Stimulated activated CD8-positive, alpha-beta memory T cell treated with anti-CD3 and anti-CD28 coated beads, Interleukin-2, amount 100 ng/mL, for 1 hour (primary cell): ENCODE measurements around the gene SFXN4.
"Not testable (repeated sequence)": the region's sequence is repeated elsewhere in the genome, so short reads cannot be mapped to it uniquely, and the experiment has no call there.

Experiments
- DNase-seq, 2 donors: peaks; one replicate each; pipeline ENCODE4 v3.0.0-alpha.2; 2020; ENCODE audit warnings: low read depth in 2 of 2

SFXN4 gene

DNA sequence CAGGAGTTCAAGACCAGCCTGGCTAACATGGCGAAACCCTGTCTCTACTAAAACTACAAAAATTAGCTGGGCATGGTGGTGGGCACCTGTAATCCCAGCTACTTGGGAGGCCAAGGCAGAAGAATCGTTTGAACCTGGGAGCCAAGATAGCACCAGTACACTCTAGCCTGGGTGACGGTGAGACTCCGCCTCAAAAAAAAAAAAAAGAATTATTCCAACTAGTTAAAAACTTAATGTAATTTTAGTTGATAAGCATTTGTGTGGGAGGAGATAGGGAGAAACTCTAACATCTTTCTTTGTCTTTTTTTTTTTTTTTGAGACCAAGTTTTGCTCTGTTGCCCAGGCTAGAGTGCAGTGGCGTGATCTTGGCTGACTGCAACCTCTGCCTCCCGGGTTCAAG, 58.4 kb downstream of the SFXN4 start:
- not testable (repeated sequence) for DNase-seq

DNA sequence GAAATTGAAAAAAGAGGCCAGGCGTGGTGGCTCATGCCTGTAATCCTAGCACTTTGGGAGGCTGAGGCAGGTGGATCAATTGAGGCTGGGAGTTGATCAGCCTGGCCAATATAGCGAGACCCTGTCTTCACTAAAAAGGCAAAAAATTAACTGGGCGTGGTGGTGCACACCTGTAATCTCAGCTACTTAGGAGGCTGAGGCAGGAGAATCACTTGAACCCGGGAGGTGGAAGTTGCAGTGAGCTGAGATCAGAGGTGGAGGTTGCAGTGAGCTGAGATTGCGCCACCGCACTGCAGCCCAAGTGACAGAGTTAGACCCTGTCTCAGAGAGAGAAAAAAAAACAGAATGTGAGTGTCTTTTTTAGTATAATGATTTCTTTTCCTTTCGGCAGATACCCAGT, 59.6 kb downstream of the SFXN4 start:
- not testable (repeated sequence) for DNase-seq

DNA sequence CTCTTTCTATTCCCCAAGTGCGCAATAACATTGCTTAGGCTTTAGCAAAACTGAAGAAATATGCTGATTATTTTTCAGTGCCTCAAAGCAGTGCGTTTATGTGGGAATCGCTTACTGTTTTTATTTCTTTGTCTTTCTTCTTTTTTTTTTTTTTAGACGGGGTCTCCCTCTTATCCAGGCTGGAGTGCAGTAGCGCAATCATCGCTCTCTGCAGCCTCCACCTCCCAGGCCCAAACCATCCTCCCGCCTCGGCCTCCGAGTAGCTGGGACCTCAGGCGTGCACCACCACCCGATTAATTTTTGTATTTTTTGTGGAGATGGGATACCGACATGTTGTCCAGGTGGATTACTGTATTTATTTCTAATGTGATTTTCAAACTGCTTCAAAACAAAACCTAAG, 60.4 kb downstream of the SFXN4 start:
- no peak for DNase-seq

DNA sequence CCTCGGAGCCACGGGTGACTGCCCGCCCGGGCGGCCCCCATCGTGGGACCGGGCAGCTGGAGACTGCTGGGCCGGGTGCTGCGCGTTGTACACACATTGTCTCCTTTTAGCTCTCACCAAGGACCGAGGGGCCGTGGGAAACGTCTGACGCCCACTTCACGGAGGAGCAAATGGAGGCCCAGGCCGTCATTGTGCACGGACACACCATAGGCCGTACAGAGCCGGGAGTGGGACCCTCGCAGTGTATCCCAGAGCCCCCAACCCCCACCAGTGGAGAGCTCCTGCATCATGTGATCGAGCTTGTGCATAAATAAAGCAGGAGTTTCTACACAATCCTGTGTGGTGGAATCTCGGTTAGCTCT, 60.9 kb downstream of the SFXN4 start:
- DNase-seq, result no peak

- peak; percentile 45 to 73 for DNase-seq
Measured at GRCh38 chr10:119103903-119104653, 61.4 kb downstream of the SFXN4 start, which contains the start of gene DENND10. Gene DENND10 (plus strand): TSS chr10:119104113. CDS start chr10:119104143, 30 bp downstream.

DNA sequence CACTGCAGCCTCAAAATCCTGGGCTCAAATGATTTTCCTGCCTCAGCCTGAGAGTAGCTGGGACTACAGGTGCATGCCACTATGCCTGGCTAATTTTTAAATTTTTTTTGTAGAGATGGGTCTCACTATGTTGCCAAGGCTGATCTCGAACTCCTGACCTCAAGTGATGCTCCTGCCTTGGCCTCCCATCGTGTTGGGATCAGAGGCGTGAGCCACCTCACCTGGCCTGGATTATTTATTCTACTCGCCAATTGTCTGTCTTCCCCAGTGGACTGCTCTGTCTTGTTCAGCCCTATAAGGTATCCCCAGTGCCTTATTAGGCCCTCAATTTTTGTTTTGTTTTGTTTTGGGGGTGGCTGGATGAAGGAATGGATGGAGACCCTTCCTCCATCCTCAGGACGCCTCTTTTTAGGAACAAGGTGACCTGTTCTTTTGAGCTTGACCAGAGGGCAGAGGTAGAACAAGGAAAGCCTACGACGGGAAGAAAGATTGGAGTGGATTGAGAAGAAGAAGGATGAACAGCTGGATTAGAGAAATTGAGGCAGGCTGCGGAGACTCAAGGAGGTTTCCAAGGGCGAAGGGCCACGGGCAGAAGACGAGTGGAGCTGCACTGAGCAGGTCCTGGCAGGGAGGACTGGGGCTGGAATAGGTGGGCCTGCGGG, 62.1 kb downstream of the SFXN4 start:
- DNase-seq, result no peak

GRCh38 chr10:119101366-119102098, 64.0 kb downstream of the SFXN4 start:
- no peak for DNase-seq

DNA sequence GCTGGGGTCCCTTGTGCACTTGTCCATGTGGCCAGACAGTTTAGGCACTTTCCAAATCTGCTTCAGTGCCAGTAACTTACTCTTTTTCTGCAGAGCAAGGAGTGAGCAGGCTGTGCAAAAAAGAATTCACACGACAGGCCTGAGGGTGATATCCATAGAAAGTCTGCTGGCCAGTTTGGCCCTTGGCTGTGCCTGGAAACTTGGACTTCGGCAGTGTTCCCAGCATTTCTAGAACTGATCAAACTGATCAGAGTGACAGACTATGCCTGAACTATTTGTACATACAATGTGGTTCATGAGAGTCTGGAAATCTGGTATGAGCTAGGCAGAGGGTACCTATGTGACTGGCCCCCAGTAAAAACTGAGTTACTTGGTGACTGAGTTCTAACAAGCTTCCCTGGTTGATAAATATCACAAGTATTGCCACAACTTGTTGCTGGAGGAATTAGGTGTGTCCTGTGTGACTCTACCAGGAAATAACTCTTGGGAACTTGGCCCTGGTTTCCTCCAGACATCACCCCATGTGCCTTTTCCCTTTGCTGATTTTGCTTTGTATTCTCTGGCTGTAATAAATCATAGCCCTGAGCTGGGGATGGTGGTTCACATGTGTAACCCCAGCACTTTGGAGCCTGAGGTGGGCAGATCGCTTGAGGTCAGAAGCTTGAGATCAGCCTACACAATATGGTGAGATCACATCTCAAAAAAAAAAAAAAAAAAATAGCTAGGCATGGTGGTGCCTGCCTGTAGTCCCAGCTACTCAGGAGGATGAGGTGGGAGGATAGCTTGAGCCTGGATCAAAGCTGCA, 64.9 kb downstream of the SFXN4 start:
- DNase-seq, result no peak

GRCh38 chr10:119098576-119098975, 66.9 kb downstream of the SFXN4 start:
- no peak for DNase-seq

DNA sequence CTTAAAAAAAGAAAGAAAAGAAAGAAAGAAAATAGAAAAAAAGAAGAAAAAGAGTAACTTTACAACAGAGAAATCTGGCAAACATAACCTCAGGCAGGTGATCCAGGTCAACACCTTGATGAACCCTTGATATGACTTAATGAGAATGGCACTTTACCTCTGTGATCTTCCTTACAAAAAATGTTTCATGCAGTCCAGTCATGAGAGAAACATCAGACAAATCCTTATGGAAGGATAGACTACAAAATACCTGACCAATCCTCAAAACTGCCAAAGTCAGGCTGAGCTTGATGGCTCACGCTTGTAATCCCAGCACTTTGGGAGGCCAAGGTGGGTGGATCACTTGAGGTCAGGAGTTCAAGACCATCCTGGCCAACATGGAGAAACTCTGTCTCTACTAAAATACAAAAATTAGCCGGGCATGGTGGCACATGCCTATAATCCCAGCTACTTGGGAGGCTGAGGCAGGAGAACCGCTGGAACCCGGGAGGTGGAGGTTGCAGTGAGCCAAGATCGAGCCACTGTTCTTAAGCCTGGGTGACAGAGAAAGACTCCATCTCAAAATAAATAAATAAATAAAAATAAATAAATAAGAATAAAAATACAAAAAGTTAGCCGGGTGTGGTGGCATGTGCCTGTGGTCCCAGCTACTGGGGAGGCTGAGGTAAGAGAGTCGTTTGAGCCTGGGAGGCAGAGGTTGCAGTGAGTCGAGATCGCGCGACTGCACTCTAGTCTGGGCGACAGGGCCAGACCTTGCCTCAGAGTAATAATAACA, 68.7 kb downstream of the SFXN4 start:
- DNase-seq, result not testable (repeated sequence)

DNA sequence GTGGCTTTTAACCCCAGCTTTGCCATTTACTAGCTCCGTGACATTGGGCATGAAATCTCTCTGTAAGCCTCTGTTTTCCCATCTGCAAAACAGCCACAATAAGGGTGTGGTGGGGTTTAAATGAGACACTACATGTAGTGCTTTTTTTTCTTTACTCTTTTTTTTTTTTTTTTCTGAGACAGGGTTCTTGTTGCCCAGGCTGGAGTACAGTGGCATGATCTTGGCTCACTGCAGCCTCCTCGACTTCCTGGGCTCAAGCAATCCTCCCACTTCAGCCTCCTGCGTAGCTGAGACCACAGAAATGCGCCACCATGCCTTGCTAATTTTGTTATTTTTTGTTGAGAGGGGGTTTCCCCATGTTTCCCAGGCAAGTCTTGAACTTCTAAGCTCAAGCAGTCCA, 69.9 kb downstream of the SFXN4 start:
- DNase-seq, result no peak

- peak in 1 of 2 donors; percentile 13 for DNase-seq
Measured at GRCh38 chr10:119090968-119091367, 74.5 kb downstream of the SFXN4 start.
